Omental fat pad (tissue), 4 donors: Measurements from ENCODE around the gene NAP1L4. TPM values are rescaled to one million over a fixed set of nuclear protein-coding genes. Genes with fewer than 3 reads are reported as not detected.
A peak's percentile ranks its signal among the peaks of the same experiment; 100 is the strongest.
"Not testable (repeated sequence)": the region's sequence is repeated elsewhere in the genome, so short reads cannot be mapped to it uniquely, and the experiment has no call there.

Source experiments
- ATAC-seq: fragments of 150-250 bp; one replicate; pipeline ENCODE4 v1.9.1; 2016; ENCODE audit warnings: mild to moderate bottlenecking, moderate library complexity; ENCODE audit not compliant: low FRiP score
- DNase-seq: peaks from one replicate; pipeline ENCODE4 v3.0.0-alpha.2; 2019; ENCODE audit warnings: low spot score
- CTCF ChIP-seq, 3 donors: fragments of 450-650 bp; IDR thresholded peaks; one replicate each; pipeline ENCODE4 v1.5.1; 2016 to 2017; ENCODE audit warnings: antibody characterized with exemption in 3 of 3, mild to moderate bottlenecking in 3 of 3, moderate library complexity in 2 of 3
- total RNA-seq, 4 donors: library from RNA; depleted of rRNA; stranded (reverse); fragments of >200 nt; gene quantifications; one replicate each; pipeline ENCODE4 v1.1.0, GENCODE V29; 2016

The NAP1L4 gene
- total RNA-seq, 4 donors from 2014 or later = 58.2 to 90.0 (median 82.2) TPM

DNA sequence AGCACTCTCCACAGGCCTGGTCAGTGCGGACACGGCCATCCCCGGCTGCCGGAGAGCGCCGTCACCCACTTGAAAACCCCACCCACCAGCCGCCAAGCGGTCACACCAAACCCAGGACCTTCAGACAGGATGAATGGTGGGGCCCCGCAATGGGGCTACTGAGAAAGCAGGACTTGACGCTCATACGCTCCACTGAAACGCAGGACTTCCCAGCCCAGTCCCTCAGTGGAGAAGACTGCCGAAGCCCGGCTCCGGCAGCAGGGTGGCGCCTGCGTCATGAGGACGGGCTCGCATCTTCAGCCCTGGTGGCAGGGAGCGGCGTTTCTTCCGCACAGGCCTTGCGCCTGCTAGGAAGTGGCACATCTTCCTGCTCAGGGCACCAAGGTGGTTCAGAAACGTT lies 47.6 kb downstream of the NAP1L4 start:
- DNase-seq = no peak
- ATAC-seq = no peak
- TF ChIP-seq CTCF (IDR thresholded peaks at IDR 0.05) = no peak

DNA sequence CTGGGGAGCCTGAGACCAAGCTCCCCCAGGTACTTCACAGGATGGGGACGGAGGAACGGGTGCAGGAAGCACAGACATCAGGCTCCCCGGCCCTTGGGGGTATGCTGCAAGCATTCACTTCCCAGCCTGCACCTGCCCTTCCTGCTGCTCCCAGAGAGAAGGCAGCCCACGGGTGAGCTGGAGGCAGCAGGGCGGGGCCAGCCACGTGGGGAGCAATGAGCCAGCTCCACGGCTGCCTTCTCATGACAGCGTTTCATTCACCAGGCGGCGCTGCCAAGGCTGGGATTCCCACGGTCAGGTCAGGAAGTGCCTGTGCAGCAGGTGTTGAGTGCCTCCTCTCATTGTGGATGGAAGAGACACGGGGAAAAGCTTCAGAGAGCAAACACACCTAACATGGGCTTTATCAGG lies 48.4 kb downstream of the NAP1L4 start:
- ATAC-seq = peak; percentile 42
- DNase-seq = no peak
- TF ChIP-seq CTCF (IDR thresholded peaks at IDR 0.05) = no peak

GRCh38 chr11:2942872-2943710 lies 49.0 kb downstream of the NAP1L4 start:
- ATAC-seq (no peak), DNase-seq (no peak)
- no peak for TF ChIP-seq CTCF (IDR thresholded peaks at IDR 0.05)

GRCh38 chr11:2942447-2942846 lies 49.7 kb downstream of the NAP1L4 start:
- ATAC-seq = no peak
- TF ChIP-seq CTCF (IDR thresholded peaks at IDR 0.05) = no peak
- no peak for DNase-seq

GRCh38 chr11:2940921-2941821 lies 51.0 kb downstream of the NAP1L4 start:
- no peak for ATAC-seq
- no peak for DNase-seq
- no peak for TF ChIP-seq CTCF (IDR thresholded peaks at IDR 0.05)

- no peak for ATAC-seq
- TF ChIP-seq CTCF (IDR thresholded peaks at IDR 0.05) = no peak
- DNase-seq = no peak
Observed at GRCh38 chr11:2940147-2940920, 51.8 kb downstream of the NAP1L4 start.

- ATAC-seq, DNase-seq: not testable (repeated sequence)
Observed at GRCh38 chr11:2938458-2939418, 53.4 kb downstream of the NAP1L4 start.

DNA sequence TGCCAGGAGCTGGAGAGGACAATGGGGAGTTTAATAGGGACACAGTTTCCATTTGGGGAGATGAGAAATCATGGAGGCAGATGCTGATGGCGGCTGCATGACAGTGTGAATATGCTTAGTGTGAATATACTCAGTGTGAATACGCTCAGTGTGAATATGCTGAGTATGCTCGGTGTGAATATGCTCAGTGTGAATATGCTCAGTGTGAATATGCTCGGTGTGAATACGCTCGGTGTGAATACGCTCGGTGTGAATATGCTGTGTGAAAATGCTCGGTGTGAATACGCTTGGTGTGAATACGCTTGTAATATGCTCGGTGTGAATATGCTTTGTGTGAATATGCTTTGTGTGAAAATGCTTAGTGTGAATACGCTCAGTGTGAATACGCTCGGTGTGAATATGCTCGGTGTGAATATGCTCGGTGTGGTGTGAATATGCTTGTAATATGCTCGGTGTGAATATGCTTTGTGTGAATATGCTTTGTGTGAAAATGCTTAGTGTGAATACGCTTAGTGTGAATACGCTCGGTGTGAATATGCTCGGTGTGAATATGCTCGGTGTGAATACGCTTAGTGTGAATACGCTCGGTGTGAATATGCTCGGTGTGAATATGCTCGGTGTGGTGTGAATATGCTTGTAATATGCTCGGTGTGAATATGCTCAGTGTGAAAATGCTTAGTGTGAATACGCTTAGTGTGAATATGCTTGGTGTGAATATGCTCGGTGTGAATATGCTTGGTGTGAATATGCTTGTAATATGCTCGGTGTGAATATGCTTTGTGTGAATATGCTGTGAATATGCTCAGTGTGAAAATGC lies 54.3 kb downstream of the NAP1L4 start:
- not testable (repeated sequence) for DNase-seq, ATAC-seq
